HG03520 (cell line): ENCODE data around the gene CDK5RAP2.

Source experiments
- ATAC-seq: cut with Tn5 transposase; IDR thresholded peaks from one replicate; pipeline ENCODE4 v1.9.1; 2021; ENCODE audit warnings: mild to moderate bottlenecking, moderate library complexity; ENCODE audit not compliant: unreplicated experiment

The CDK5RAP2 gene

DNA sequence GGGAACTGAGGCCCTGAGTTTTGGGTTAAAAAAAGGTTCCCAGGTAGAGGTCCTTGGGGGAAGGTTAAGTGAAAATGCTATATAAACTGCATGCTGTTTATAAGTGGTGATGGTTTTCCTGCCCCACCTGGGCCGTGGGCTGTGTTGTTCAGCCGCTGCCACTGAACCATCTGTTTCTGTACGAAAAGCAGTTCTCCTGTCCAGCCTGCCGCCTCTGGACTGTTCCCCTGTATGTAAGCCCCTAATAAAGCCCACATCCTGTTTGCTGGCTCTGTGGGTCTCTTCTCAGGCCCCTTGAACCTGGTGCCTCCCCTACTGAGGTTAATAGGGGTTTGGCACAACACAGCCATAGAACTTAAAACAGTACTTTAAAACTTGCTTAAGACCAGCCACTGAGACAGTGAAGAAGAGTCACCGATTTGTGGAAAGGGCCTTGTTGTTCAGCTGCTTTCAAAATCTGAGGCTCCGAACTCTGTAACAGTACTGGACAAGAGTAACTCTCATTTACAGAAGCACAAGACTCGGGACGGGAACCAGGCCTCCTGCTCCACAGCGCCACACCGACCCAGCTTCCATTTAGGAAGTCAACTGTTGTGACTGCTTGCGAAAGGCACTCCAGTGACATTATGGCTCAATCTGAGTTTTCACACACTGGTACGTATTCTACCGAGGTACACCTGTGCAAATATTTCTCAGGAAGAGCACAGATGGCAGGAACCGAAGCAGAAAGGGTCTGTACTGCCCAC, 192.5 kb downstream of the CDK5RAP2 start:
- no peak for ATAC-seq

DNA sequence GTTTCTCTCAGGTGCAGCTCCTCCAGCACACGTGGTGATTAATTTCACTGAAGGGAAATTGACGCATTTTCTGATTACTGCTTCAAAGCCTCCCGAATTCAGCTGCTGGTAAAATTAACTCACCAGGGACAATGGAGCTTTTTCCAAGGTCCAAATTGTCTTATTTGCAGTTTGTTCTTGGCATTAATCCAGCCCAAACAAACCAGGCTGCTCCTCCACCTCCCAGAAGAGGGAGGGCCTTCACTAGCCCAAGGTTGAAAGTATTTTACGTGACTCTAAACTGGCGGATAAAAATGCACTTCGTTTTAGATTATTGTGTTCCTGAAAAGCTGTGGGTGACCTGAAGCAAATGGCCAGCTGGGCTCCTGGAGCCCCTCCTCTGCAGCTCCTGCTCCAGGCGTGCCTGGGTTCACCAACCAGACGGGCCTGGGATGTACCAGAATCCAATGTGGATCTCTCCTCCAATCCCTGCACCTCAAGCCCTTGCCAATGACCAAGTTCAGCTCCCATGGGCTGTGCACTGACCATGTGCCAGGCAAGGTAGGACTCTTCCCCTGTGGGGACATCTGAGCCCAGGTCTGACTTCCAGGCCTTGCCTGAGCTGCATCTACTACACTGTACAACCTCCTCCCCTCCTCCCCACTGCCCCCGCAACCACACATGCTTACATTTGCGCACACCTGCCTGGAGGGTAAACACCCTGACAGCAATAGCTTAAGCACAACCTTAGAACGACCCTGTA, 193.4 kb downstream of the CDK5RAP2 start:
- ATAC-seq, result no peak

DNA sequence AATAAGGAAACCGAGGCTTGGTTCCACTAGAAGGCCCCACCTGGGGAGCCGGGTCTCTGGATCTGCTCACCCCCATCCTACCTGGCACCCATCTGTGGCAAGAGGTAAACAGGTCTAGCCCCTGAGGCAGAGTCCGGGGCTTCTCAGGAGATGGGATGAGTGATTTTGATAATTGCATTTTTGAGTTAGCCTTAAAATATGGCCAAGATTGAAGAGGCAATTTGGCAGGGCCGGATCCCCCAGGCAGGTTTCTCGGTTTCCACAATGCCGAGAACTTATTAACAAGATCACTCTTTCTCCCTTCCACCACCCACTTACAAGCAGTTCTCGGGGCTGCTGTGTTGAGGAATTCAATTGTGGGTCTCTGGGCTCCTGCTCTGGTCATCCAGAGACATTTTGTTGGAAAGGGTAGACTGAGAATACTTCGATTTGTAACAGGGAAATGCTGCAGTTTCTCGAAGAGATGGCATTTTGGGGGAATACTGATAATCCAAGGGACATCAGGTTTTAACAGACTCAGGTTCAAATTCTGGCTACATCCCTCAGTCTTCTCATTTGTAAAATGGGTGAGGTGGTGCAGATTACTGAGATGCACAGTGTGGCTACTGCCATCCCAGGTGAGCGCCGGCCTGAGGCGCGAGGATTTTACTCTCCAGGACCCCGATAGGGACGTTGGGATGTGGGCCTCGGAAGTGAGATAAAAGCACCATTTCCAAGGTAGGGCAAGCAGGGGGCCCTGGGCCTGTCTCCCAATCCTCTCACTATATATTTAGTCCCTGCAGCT, 194.2 kb downstream of the CDK5RAP2 start:
- ATAC-seq, result no peak

DNA sequence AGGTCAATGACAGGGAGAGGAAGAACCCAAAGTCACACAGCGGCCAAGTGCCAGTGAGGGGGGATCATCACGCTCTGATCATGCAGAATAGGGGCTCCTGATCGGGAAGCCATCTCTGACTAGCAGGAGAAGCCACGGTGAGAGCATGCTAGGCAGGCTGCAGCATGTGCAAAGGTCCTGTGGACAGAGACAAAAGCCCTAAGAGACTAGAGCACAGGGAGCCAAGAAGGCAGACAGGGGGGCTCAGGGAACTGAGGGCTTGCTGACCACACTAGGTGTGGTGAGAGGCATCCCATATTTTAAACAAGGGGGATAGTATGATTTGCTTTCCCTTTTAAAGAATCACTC, 195.1 kb downstream of the CDK5RAP2 start:
- no peak for ATAC-seq

DNA sequence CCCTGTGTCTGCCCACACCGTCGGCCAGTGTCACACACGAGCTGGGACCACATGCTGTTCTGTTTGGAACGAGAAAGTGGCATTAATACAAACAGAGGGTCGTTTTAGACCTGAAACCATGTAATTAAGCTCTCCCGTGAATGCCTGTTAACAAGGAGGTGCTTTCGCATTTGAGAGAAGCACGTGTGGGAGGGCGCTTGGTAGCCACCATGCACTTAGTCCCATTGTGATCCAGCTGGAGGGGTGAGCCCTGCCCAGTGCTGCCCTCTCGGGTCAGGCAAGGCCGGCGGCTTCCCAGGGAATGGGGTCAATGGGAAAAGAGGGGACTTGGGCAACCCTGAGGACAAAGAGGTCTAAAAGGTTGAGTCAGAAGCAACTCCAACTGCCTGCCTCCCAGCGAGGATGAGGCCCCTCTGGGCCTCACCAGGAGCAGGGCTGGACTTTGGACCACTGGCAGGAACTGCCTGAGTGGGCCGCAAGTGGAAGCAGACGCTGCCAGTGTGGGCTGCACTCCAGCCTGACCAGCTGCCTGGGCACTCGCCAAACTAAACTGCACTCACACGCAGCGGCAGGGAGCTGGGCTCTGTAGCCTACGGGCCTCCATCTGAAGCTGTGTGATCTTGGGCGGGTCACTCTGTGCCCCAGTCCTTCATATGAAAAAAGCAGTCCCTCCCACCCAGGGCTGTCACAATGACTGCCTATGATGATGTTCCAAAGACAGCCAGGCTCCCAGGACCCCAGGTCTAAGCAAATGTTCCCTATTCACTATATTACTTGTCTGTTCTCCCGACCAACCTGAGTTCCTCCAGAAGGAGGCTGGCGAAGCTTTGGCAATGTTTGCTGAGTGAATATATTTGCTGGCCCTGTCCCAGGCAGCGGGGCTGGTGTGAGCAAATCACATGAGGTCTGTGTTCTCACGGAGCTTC, 195.7 kb downstream of the CDK5RAP2 start:
- no peak for ATAC-seq

DNA sequence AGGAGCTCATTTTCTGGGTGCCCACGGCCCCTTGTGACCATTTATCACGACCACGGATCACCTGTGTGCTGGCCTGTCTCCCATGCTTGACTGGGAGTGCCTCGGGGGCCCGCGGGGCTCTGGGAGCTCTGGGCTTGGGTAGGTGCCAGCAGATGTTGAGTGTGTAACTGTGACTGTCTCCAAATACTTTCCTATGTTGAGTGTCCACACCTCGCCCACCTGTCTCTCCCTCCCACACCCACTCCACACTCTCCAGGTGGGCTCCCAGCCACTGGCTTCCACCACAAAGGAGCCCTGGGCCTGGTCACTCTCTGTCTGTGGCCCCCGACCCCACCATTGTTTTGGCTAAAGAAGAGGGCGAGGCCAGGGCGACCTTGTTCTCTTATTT, 196.4 kb downstream of the CDK5RAP2 start:
- no peak for ATAC-seq

DNA sequence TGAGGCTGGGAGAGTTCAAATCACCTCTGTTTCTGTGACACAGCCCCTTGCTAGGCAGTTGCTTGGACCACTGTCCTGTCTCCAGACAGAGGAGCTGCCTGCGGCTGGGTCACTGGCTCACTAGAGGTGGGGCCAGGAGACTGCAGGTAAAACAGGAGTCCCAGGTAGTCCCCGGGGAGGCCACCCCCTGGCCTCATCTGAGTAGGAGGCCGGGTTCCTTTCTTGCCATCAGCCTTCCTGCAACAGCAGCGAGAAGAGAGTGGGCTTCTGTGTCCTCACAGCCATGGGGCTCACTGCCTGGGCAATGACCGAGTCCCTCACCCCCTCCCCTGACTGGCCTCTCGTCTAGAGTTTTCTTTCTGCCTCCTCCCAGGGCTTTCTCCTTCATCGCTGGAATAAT, 197.5 kb downstream of the CDK5RAP2 start:
- ATAC-seq, result no peak

DNA sequence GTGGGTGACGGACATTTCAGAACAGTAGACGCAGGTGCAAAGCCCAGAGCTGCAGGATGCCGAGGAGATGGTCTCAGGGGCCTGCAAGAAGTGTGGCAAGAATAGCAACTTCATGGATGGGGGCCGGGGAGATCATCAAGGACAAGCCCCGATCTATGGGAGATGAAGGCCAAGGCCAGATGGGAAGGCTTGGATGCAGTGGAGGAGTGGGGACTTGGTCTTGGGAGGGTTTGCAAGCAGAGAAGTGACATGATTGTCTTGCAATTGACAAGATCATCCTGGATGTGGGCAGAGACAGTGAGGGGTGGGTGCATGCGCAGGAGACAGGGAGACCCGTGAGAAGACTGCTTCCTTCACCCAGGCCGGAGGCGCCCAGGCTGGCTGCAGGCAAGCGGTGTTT, 198.1 kb downstream of the CDK5RAP2 start:
- no peak for ATAC-seq

DNA sequence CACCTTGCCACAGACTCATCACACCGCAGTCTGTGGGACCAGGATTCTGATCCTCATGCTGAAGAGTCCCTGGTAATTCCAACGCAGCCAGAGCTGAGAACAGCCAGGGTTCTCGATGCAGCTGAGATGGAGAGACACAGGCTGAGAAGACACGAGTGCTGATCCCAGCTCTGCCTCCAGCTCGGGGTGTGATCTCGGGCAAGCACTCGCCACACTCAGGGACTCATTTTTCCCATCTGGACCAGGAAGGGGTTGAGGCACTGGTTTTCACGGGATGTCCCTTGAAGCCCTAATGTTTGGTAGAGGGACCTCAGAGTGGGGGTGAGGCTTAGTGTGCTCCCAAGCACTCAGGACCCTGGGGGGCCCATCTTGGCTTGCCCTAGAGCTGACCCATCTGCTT, 200.4 kb downstream of the CDK5RAP2 start:
- ATAC-seq, result no peak

DNA sequence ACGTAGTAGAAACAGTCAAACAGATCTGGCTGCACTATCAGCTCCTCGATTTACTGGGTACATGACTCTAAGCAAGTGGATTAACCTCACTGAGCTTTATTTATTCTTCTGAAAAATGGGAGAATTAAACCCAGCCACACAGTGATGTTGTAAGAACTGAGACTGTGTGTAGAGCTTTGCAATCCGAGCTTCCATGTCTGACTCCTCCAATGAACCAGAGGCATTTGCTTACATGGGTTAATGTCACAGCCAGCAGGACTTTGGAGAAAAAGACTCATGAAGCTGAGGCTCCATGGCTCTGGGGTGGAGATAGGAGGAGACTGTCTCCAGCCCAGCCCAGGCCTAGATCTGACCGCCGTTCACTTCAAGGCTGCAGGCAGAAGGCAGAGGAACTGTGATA, 201.3 kb downstream of the CDK5RAP2 start:
- ATAC-seq, result no peak

DNA sequence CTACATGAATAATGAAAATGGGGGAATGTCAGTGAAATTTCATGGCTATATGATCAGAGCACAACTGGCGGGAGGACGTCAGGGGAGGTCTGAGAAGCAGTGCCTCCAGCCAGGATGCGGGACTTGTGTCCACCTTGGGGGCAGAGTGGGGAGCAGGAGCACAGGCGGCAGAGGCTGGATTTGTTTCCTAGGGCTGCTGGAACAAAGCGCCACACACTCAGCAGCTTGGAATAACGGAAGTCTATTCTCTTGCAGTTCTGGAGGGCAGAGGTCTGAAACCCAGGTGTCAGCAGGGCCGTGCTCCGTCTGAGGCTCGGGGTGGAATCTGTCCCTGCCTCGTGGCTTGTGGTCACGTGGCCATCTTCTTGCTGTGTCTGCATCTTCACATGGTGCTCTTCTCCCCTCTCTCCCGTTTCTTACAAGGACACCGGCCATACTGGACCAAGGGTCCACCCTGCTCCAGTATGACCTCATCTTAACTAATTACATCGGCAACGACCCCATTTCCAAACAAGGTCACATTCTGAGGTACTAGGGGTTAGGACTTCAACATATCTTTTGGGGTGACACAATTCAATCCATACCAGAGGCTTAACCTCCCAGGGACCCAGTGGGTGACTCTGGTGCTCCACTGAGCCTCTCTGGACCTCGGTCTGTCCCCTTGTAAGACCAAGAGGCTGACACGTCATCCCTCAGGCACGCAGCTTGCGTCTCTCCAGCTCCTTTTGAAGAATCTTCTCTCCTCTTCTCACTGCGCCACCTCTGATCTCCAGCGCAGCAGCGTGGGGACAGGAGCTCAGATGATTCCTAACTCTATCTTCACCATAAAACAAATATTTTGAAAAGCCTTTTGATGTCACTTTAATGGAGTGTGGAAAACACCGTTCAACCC, 202.5 kb downstream of the CDK5RAP2 start:
- ATAC-seq, result no peak

DNA sequence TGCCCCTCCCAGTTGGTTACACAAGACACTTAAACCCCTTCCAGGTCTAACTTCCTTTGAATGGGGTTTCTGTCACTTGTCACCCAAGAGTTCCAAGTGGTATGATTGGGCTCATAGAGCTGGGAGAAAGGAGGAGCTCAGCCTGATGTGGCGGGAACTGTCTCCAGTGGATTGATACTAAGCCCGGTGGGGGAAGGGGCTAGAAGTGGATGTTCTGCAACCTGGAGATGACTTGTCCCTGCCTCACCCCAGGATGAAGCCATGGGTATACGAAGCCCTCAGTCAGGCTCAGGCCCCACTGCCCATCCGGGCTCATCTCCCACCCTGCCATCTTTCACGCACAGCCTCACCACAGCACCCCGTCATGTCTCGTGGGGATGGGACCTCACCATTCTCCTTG, 203.9 kb downstream of the CDK5RAP2 start:
- no peak for ATAC-seq

DNA sequence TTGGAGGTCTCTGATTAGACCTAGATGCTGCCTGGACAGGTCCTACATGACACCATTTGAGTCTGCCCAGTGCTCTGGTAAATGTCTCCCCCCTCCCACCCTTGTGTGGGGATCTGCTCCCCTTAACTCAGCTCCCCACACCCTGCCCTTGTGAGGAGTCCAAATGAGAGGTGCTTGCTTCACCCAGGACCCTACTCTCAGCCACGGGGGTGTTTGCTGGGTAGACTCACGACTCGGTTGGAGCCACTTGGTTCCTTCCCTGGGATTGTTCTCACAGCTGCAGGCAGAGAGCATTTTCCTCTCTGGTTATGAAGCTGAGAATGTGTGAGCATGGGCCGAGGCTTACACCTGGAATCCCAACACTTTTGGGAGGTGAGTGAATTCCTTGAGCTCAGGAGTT, 204.7 kb downstream of the CDK5RAP2 start:
- ATAC-seq, result no peak

DNA sequence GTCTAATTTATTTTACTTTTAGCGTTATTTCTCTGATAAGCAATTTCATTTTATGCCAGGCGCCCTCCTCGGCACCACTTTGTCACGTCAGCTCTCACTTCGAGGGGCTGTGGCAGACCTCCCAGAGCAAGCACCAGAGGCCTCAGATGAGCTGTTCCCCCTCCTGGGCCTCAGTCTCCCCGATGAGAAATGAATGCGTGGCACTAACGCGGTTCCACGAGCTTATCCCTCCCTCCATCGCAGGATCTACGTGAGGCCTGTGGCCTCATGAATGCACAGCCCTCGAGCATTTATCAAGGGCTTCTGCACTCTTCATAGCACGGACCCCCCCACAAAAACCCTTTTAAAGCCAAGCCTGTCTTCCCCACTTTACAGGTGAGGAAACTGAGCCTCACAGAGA, 205.2 kb downstream of the CDK5RAP2 start:
- ATAC-seq, result no peak

DNA sequence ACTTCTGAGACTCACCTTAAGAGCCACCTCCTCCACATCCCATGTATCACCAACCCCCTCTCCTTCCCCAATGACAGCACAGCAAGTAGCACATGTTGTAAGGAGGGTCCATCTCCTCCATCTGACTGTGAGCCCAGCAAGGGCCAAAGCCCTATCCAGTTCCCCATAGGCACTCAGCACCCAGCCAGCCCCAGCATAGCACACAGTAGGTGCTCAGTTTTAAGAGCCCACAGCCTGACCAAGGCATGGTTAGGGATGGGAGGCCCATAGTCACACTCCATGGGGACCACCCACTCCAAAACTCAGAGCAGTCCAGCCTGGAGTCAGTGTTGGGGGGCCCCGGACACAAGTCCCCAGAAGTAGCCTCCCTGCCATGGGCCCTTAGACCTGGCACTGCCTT, 205.7 kb downstream of the CDK5RAP2 start:
- ATAC-seq, result no peak

DNA sequence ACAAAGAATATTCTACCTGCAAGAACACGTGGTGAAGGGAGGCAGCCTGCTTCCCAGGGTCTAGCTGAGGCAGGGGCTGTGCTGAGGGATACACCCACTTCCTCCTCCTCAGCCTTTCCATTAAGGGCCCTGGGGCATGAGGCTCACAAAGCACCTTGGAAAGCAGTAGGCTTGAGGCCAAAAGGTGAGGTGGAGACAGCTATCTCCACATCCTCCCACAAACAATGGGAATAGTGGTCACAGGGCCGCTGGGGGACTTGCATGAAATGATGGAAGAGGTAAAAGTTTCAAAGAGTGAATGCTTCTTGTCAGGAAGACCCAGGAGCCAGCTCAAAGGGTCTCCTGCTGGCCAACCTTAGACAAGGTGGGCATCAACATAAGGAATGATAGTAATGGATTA, 207.9 kb downstream of the CDK5RAP2 start:
- no peak for ATAC-seq

DNA sequence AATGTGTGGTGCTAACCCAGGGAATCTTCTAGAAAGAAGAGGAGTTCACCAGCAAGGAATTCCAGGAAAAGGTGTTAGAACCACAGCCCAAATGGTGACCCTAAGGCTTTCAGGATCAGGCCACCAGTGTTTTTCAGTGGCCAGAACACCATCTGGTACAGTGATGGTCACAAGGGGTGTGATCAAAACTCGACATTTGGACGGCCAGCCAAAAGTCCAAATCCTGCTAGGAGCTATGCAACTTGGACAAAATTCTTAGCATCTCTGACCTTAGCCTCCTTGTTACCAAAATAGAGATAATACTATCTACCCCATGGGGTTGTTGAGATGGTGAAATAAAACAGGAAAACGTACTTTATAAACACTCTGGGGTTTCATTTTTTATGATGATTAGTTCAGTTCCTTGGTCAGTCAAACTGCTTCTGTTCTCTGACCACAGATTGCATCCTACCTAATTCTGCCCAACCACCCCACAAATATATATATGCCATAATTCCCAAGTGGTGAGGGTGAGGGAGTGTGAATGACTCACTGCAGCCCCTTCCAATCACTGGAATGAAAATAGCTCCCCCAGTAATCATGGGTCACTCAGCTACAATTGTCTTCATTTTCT, 210.3 kb downstream of the CDK5RAP2 start:
- no peak for ATAC-seq

DNA sequence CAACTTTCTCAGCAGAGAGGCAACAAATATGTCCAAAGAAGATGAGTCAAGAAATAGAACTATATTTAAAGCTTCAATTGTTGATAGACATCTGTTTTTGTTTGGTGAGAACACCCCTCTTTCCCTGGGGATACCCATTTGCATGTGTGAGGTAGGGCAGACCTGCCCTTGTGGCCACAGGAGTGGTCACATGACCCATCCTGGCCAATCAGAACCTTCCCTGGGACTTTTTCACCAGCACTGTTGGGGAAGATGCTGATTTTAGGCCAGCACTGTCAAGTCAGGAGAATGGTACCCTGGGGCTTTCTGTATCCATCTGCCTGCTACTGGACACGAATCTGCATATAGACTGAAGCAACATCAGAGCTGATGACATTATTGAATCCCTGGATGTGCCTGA, 211.2 kb downstream of the CDK5RAP2 start:
- no peak for ATAC-seq

DNA sequence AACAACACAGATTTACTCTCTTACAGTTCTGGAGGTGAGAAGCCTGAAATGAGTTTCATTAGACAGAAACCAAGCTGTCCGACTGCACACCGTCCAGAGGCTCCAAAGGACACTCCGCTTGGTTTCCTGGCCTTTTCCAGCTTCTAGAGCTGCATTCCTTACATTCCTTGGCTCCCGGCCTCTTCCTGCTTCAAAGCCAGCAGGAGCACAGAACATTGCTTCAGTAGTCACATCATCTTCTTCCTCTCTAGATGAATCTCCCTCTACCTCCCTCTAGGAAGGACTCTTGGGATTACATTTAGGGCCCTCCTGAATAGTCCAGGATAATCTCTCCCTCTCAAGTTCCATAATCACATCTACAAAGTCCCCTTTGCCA, 213.3 kb downstream of the CDK5RAP2 start:
- no peak for ATAC-seq

DNA sequence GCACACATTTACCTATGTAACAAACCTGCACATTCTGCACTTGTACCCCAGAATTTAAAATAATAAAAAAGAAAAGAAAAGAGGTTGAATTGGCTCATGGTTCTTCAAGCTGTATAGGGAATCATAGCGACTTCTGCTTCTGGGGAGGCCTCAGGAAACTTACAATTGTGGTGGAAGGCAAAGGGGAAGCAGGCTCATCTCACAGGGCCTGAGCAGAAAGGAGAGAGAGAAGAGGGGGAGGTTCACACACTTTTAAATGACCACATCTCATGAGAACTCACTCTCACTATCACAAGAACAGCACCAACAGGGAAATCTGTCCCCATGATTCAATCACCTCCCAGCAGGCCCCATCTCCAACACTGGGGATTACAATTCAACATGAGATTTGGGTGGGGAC, 214.6 kb downstream of the CDK5RAP2 start:
- no peak for ATAC-seq
